HG02870 (cell line): ENCODE data around the gene MYOZ2.
A peak's percentile ranks its signal among the peaks of the same experiment; 100 is the strongest.

ENCODE experiments used
- ATAC-seq: cut with Tn5 transposase; IDR thresholded peaks from one replicate; pipeline ENCODE4 v1.9.1; 2021; ENCODE audit warnings: mild to moderate bottlenecking, moderate library complexity; ENCODE audit not compliant: unreplicated experiment

Gene MYOZ2

GRCh38 chr4:119190354-119190753 lies 54.7 kb downstream of the MYOZ2 start:
- no peak for ATAC-seq

- ATAC-seq = no peak
Observed at GRCh38 chr4:119191505-119191904, 55.9 kb downstream of the MYOZ2 start.

- ATAC-seq = no peak
Observed at GRCh38 chr4:119197772-119198212, 62.2 kb downstream of the MYOZ2 start.

- no peak for ATAC-seq
Observed at GRCh38 chr4:119204916-119205315, 69.3 kb downstream of the MYOZ2 start.

GRCh38 chr4:119205690-119206089 lies 70.1 kb downstream of the MYOZ2 start:
- ATAC-seq = no peak

GRCh38 chr4:119206178-119206577 lies 70.5 kb downstream of the MYOZ2 start:
- ATAC-seq = no peak

GRCh38 chr4:119207051-119207450 lies 71.4 kb downstream of the MYOZ2 start:
- ATAC-seq = no peak

- ATAC-seq = peak; percentile 17
Observed at GRCh38 chr4:119209077-119209476, 73.4 kb downstream of the MYOZ2 start.

- no peak for ATAC-seq
Observed at GRCh38 chr4:119209586-119209985, 74.0 kb downstream of the MYOZ2 start.

GRCh38 chr4:119210775-119211174 lies 75.1 kb downstream of the MYOZ2 start:
- no peak for ATAC-seq

- ATAC-seq = peak; percentile 6
Observed at GRCh38 chr4:119211867-119212233, 76.2 kb downstream of the MYOZ2 start.

- ATAC-seq = peak; percentile 88
Observed at GRCh38 chr4:119212234-119212963, 76.8 kb downstream of the MYOZ2 start, which contains the start of gene USP53. Gene USP53 (plus strand): TSS chr4:119212713. CDS start chr4:119239760, 27,047 bp downstream.

- peak; percentile 58 for ATAC-seq
Observed at GRCh38 chr4:119212964-119213606, 77.5 kb downstream of the MYOZ2 start.

GRCh38 chr4:119218093-119218492 lies 82.5 kb downstream of the MYOZ2 start:
- ATAC-seq = no peak

- no peak for ATAC-seq
Observed at GRCh38 chr4:119221412-119221811, 85.8 kb downstream of the MYOZ2 start.

- no peak for ATAC-seq
Observed at GRCh38 chr4:119227690-119228089, 92.1 kb downstream of the MYOZ2 start.

GRCh38 chr4:119228406-119228805 lies 92.8 kb downstream of the MYOZ2 start:
- no peak for ATAC-seq

GRCh38 chr4:119229908-119230687 lies 94.5 kb downstream of the MYOZ2 start:
- ATAC-seq = no peak

GRCh38 chr4:119231491-119231890 lies 95.9 kb downstream of the MYOZ2 start:
- no peak for ATAC-seq

GRCh38 chr4:119232286-119232685 lies 96.7 kb downstream of the MYOZ2 start:
- ATAC-seq = no peak

- ATAC-seq = no peak
Observed at GRCh38 chr4:119233191-119233590, 97.6 kb downstream of the MYOZ2 start.

- no peak for ATAC-seq
Observed at GRCh38 chr4:119233750-119234149, 98.1 kb downstream of the MYOZ2 start.
